HEK293 (cell line): ENCODE results near the gene MLLT1.

ENCODE experiments used
- CTCF ChIA-PET: fragments of 350-600 bp; formaldehyde crosslinking; extraction: SDS; loops from one replicate; lab custom pipeline; 2021; ENCODE audit warnings: antibody characterized with exemption; lab: Yijun Ruan, JAX
- POLR2A ChIA-PET: fragments of 300-600 bp; formaldehyde crosslinking; extraction: SDS; loops from one replicate; lab custom pipeline; 2020; ENCODE audit warnings: antibody characterized with exemption, inconsistent platforms; lab: Yijun Ruan, JAX
- H3K27ac ChIP-seq: fragments of 200-500 bp; sonication (Bioruptor generic); 2 replicates; pipeline ENCODE4 v1.5.1; 2014; ENCODE audit warnings: low read depth, low read length, control low read depth, inconsistent platforms; ENCODE audit errors: extremely low read depth
- H3K36me3 ChIP-seq, 2 experiments: fragments of 200-500 bp in 1 of 2; sonication (Bioruptor generic) in 1 of 2; 1 replicate in 1 of 2; 2 replicates in 1 of 2; pipeline ENCODE4 v1.5.1; 2014 to 2017; ENCODE audit warnings: inconsistent platforms in 2 of 2, low read length in 2 of 2; ENCODE audit not compliant: control insufficient read depth in 2 of 2, insufficient read depth in 1 of 2
- H3K4me1 ChIP-seq: fragments of 200-500 bp; sonication (Bioruptor generic); 2 replicates; pipeline ENCODE4 v1.5.1; 2014; ENCODE audit warnings: mild to moderate bottlenecking, low read length, inconsistent platforms; ENCODE audit not compliant: control insufficient read depth, insufficient read depth
- H3K4me3 ChIP-seq: 2 replicates; pipeline ENCODE4 v1.5.1; 2011; ENCODE audit warnings: low read depth, mild to moderate bottlenecking, control low read depth, low read length, moderate library complexity
- H3K9me3 ChIP-seq: fragments of 200-500 bp; sonication (Bioruptor generic); 2 replicates; pipeline ENCODE4 v1.5.1; 2014; ENCODE audit warnings: low read depth, low read length, inconsistent platforms; ENCODE audit not compliant: control insufficient read depth, insufficient read depth
- ATF2 ChIP-seq: fragments of 450-650 bp; formaldehyde crosslinking; IDR thresholded peaks from 2 replicates; pipeline ENCODE4 v1.5.1; 2016; ENCODE audit warnings: missing biosample characterization, missing genetic modification characterization, low read depth
- HOXC10 ChIP-seq: sonication (generic); formaldehyde crosslinking; IDR thresholded peaks from 2 replicates; pipeline ENCODE4 v1.8.1; 2023; ENCODE audit warnings: mild to moderate bottlenecking, missing genetic modification reagents
- IKZF3 ChIP-seq: fragments of 450-650 bp; IDR thresholded peaks from 2 replicates; pipeline ENCODE4 v1.5.0; 2018; ENCODE audit warnings: missing biosample characterization, mild to moderate bottlenecking, missing genetic modification characterization, moderate library complexity
- OSR2 ChIP-seq: fragments of 450-650 bp; formaldehyde crosslinking; IDR thresholded peaks from 2 replicates; pipeline ENCODE4 v1.5.1; 2016; ENCODE audit warnings: missing biosample characterization, missing genetic modification characterization
- REPIN1 ChIP-seq: fragments of 450-650 bp; formaldehyde crosslinking; IDR thresholded peaks from 2 replicates; pipeline ENCODE4 v1.5.1; 2017; ENCODE audit warnings: missing biosample characterization, missing genetic modification characterization, low read depth
- SETDB1 ChIP-seq: IDR thresholded peaks from one replicate; pipeline ENCODE4 v1.6.1; 2017; ENCODE audit warnings: mild to moderate bottlenecking, low read length, moderate library complexity, mixed read lengths; ENCODE audit not compliant: insufficient read length
- SP7 ChIP-seq: fragments of 450-650 bp; formaldehyde crosslinking; IDR thresholded peaks from 2 replicates; pipeline ENCODE4 v1.5.1; 2016; ENCODE audit warnings: missing biosample characterization, missing genetic modification characterization
- YY2 ChIP-seq: fragments of 450-650 bp; formaldehyde crosslinking; IDR thresholded peaks from 2 replicates; pipeline ENCODE4 v1.5.1; 2016; ENCODE audit warnings: missing biosample characterization, missing genetic modification characterization
- ZBTB20 ChIP-seq: fragments of 450-650 bp; formaldehyde crosslinking; IDR thresholded peaks from 2 replicates; pipeline ENCODE4 v1.5.1; 2016; ENCODE audit warnings: missing biosample characterization, missing genetic modification characterization
- ZBTB26 ChIP-seq: fragments of 450-650 bp; formaldehyde crosslinking; optimal IDR thresholded peaks from 2 replicates; pipeline ENCODE3; 2016; ENCODE audit warnings: missing biosample characterization, mild to moderate bottlenecking, missing genetic modification characterization
- ZBTB48 ChIP-seq: fragments of 450-650 bp; formaldehyde crosslinking; IDR thresholded peaks from 2 replicates; pipeline ENCODE4 v1.5.1; 2016; ENCODE audit warnings: missing biosample characterization, missing genetic modification characterization
- ZBTB8A ChIP-seq: fragments of 450-650 bp; formaldehyde crosslinking; IDR thresholded peaks from 2 replicates; pipeline ENCODE4 v1.5.1; 2016; ENCODE audit warnings: missing biosample characterization, missing genetic modification characterization
- ZNF175 ChIP-seq: fragments of 450-650 bp; formaldehyde crosslinking; IDR thresholded peaks from 2 replicates; pipeline ENCODE4 v1.5.1; 2016; ENCODE audit warnings: missing biosample characterization, missing genetic modification characterization
- ZNF184 ChIP-seq: fragments of 450-650 bp; IDR thresholded peaks from 2 replicates; pipeline ENCODE4 v1.5.1; 2018; ENCODE audit warnings: missing biosample characterization, mild to moderate bottlenecking, missing genetic modification characterization
- ZNF214 ChIP-seq: fragments of 450-650 bp; formaldehyde crosslinking; IDR thresholded peaks from 2 replicates; pipeline ENCODE4 v1.5.1; 2017; ENCODE audit warnings: missing biosample characterization, mild to moderate bottlenecking, missing genetic modification characterization, borderline replicate concordance
- ZNF221 ChIP-seq: fragments of 450-650 bp; formaldehyde crosslinking; IDR thresholded peaks from 2 replicates; pipeline ENCODE4 v1.5.1; 2017; ENCODE audit warnings: missing biosample characterization, missing genetic modification characterization, borderline replicate concordance
- ZNF248 ChIP-seq: fragments of 450-650 bp; formaldehyde crosslinking; IDR thresholded peaks from 2 replicates; pipeline ENCODE4 v1.5.1; 2017; ENCODE audit warnings: missing biosample characterization, missing genetic modification characterization
- ZNF530 ChIP-seq: fragments of 450-650 bp; formaldehyde crosslinking; IDR thresholded peaks from 2 replicates; pipeline ENCODE4 v1.5.1; 2016; ENCODE audit warnings: low read depth, missing biosample characterization, missing genetic modification characterization
- ZNF585B ChIP-seq: fragments of 450-650 bp; formaldehyde crosslinking; IDR thresholded peaks from 2 replicates; pipeline ENCODE4 v1.5.1; 2016; ENCODE audit warnings: missing biosample characterization, missing genetic modification characterization
- ZNF629 ChIP-seq: fragments of 450-650 bp; formaldehyde crosslinking; IDR thresholded peaks from 2 replicates; pipeline ENCODE4 v1.5.1; 2017; ENCODE audit warnings: missing biosample characterization, missing genetic modification characterization
- ZNF701 ChIP-seq: fragments of 450-650 bp; formaldehyde crosslinking; IDR thresholded peaks from 2 replicates; pipeline ENCODE4 v1.5.1; 2016; ENCODE audit warnings: missing biosample characterization, missing genetic modification characterization
- ZNF747 ChIP-seq: fragments of 450-650 bp; formaldehyde crosslinking; IDR thresholded peaks from 2 replicates; pipeline ENCODE4 v1.5.1; 2016; ENCODE audit warnings: missing biosample characterization, missing genetic modification characterization
- ZNF837 ChIP-seq: fragments of 450-650 bp; formaldehyde crosslinking; IDR thresholded peaks from 2 replicates; pipeline ENCODE4 v1.5.1; 2016; ENCODE audit warnings: missing biosample characterization, missing genetic modification characterization
- TF ChIP-seq, protein P1 (sequence below): fragments of 450-650 bp; formaldehyde crosslinking; IDR thresholded peaks from 2 replicates; pipeline ENCODE4 v1.5.1; 2016; ENCODE audit warnings: missing biosample characterization, missing genetic modification characterization
- TF ChIP-seq, protein P2 (sequence below): fragments of 450-650 bp; formaldehyde crosslinking; IDR thresholded peaks from 2 replicates; pipeline ENCODE4 v1.5.1; 2017; ENCODE audit warnings: missing biosample characterization, missing genetic modification characterization

The MLLT1 gene

GRCh38 chr19:6268382-6268771 is 11.4 kb downstream of the MLLT1 start:
- peaks cover 15% of the 10 kb centered on the region for H3K4me1 ChIP-seq
- H3K9me3 ChIP-seq, result no peaks in the 10 kb centered on the region
- POLR2A ChIA-PET, result no interaction called here
- peaks cover 22 to 43% of the 10 kb centered on the region in 2 experiments; a peak in 2 of 3 replicates for H3K36me3 ChIP-seq
- TF ChIP-seq ZBTB26 (no peak), ZNF747 (tag by site-specific recombination) (no peak), ZNF214 (tag by site-specific recombination) (no peak), ZNF701 (tag by site-specific recombination) (no peak), SP7 (tag by site-specific recombination) (no peak), OSR2 (tag by site-specific recombination) (no peak), ZNF629 (tag by site-specific recombination) (no peak), IKZF3 (tag by site-specific recombination) (no peak), ZNF175 (tag by site-specific recombination) (no peak), REPIN1 (tag by site-specific recombination) (no peak), ZBTB20 (tag by site-specific recombination) (no peak)
- TF ChIP-seq, protein P1, sequence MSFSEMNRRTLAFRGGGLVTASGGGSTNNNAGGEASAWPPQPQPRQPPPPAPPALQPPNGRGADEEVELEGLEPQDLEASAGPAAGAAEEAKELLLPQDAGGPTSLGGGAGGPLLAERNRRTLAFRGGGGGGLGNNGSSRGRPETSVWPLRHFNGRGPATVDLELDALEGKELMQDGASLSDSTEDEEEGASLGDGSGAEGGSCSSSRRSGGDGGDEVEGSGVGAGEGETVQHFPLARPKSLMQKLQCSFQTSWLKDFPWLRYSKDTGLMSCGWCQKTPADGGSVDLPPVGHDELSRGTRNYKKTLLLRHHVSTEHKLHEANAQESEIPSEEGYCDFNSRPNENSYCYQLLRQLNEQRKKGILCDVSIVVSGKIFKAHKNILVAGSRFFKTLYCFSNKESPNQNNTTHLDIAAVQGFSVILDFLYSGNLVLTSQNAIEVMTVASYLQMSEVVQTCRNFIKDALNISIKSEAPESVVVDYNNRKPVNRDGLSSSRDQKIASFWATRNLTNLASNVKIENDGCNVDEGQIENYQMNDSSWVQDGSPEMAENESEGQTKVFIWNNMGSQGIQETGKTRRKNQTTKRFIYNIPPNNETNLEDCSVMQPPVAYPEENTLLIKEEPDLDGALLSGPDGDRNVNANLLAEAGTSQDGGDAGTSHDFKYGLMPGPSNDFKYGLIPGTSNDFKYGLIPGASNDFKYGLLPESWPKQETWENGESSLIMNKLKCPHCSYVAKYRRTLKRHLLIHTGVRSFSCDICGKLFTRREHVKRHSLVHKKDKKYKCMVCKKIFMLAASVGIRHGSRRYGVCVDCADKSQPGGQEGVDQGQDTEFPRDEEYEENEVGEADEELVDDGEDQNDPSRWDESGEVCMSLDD, result no peak
- TF ChIP-seq, all 188 proteins: peak for 0
- H3K4me3 ChIP-seq, result no peak overlapping the region
- CTCF ChIA-PET, result interaction anchor here (1.2 kb wide), 1 partner anchor 50 kb away, joined by 3 read pairs; no protein-coding TSS in a partner anchor
- no peak overlapping the region for H3K27ac ChIP-seq

GRCh38 chr19:6267552-6268381 is 12.0 kb downstream of the MLLT1 start:
- H3K4me3 ChIP-seq, result no peak overlapping the region
- no peak overlapping the region for H3K27ac ChIP-seq
- CTCF ChIA-PET, result interaction anchor here (0.7 to 1.2 kb wide), 2 partner anchors 50 to 541 kb away, joined by 3 to 4 read pairs; no protein-coding TSS in a partner anchor
- H3K36me3 ChIP-seq, result peaks cover 22 to 46% of the 10 kb centered on the region in 2 experiments; a peak in 2 of 3 replicates
- TF ChIP-seq, protein P2, sequence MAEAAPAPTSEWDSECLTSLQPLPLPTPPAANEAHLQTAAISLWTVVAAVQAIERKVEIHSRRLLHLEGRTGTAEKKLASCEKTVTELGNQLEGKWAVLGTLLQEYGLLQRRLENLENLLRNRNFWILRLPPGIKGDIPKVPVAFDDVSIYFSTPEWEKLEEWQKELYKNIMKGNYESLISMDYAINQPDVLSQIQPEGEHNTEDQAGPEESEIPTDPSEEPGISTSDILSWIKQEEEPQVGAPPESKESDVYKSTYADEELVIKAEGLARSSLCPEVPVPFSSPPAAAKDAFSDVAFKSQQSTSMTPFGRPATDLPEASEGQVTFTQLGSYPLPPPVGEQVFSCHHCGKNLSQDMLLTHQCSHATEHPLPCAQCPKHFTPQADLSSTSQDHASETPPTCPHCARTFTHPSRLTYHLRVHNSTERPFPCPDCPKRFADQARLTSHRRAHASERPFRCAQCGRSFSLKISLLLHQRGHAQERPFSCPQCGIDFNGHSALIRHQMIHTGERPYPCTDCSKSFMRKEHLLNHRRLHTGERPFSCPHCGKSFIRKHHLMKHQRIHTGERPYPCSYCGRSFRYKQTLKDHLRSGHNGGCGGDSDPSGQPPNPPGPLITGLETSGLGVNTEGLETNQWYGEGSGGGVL (tag by site-specific recombination), result no peak
- TF ChIP-seq ZBTB8A (tag by site-specific recombination), result 0 out of 2 replicates have a peak, but pooled peaks have one; percentile 39
- POLR2A ChIA-PET, result no interaction called here
- peaks cover 9% of the 10 kb centered on the region for H3K4me1 ChIP-seq
- no peaks in the 10 kb centered on the region for H3K9me3 ChIP-seq

GRCh38 chr19:6264803-6265202 is 15.0 kb downstream of the MLLT1 start:
- Histone ChIP-seq H3K36me3 (peaks cover 22 to 64% of the 10 kb centered on the region in 2 experiments; a peak in 2 of 3 replicates), H3K4me1 (peaks cover 4% of the 10 kb centered on the region; the same call in 1 of the 2 replicates), H3K27ac (no peak overlapping the region), H3K4me3 (no peak overlapping the region), H3K9me3 (no peaks in the 10 kb centered on the region)
- ChIA-PET CTCF (no interaction called here), POLR2A (no interaction called here)
- TF ChIP-seq HOXC10 (CRISPR knock-in tag), result no peak
- no peak for TF ChIP-seq ZNF184 (tag by site-specific recombination)
- TF ChIP-seq SETDB1, result no peak
- TF ChIP-seq ATF2 (tag by site-specific recombination), result peak; percentile 72
- no peak for TF ChIP-seq ZBTB48 (tag by site-specific recombination)
- no peak for TF ChIP-seq YY2
- no peak for TF ChIP-seq ZNF530 (tag by site-specific recombination)
- TF ChIP-seq ZNF221 (tag by site-specific recombination), result no peak
- TF ChIP-seq ZNF248 (tag by site-specific recombination), result no peak
- no peak for TF ChIP-seq ZNF585B (tag by site-specific recombination)
- no peak for TF ChIP-seq ZNF837 (tag by site-specific recombination)
